ENCODE results near the gene COL23A1. TPM values are rescaled to one million over a fixed set of nuclear protein-coding genes. Genes with fewer than 3 reads are reported as not detected.
"Not testable (repeated sequence)": the region's sequence is repeated elsewhere in the genome, so short reads cannot be mapped to it uniquely, and the experiment has no call there.

Gene COL23A1
- total and polyA plus RNA-seq, 2 of the 8 experiments (the other 6 are each of a cell fraction or from before 2014, with no cell fraction given), result 3.1 to 4.7 TPM

DNA sequence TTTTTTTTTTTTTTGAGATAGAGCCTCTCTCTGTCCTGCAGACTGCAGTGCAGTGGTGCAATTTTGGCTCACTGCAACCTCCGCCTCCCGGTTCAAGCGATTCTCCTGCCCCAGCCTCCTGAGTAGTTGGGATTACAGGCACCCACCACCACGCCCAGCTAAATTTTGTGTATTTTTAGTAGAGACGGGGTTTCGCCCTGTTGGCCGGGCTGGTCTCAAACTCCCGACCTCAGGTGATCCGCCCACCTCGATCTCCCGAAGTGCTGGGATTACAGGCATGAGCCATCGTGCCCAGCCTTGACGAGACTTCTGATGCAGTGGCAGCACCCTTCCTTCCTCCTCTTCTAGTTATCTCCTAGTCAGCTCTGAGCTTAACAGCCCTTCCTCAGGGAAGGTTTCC, 361.1 kb downstream of the COL23A1 start:
- H3K18ac ChIP-seq (ENCODE audit: extremely low read depth, low read length); H3K4me2 ChIP-seq (ENCODE audit: insufficient read depth in 1 of 2, low read depth in 2 of 2, low read length in 2 of 2); H3K27me3 ChIP-seq (replicated peaks in 1 of 4; ENCODE audit: control insufficient read depth in 3 of 4, extremely low read depth in 1 of 4, insufficient read depth in 3 of 4, low read length in 3 of 4); H2AK5ac ChIP-seq (ENCODE audit: low read depth, low read length); H3K27ac ChIP-seq (ENCODE audit: low read depth, low read length); H4K91ac ChIP-seq (replicated peaks; ENCODE audit: insufficient read length, low read length); H3K23ac ChIP-seq (ENCODE audit: insufficient read length); H4K5ac ChIP-seq (ENCODE audit: insufficient read length, low read depth, low read length); H2BK5ac ChIP-seq (ENCODE audit: low read depth, low read length); FAIRE-seq; H3K23me2 ChIP-seq (ENCODE audit: low read depth, low read length); H2AFZ ChIP-seq (ENCODE audit: low read length); H3K56ac ChIP-seq (replicated peaks; ENCODE audit: insufficient read length, low read depth, low read length); H3K9me3 ChIP-seq (ENCODE audit: insufficient read depth in 2 of 2, low read depth in 1 of 2, low read length in 1 of 2); H3K4me3 ChIP-seq (ENCODE audit: extremely low read depth in 1 of 4, insufficient read depth in 2 of 4, low read depth in 3 of 4, low read length in 4 of 4); H4K8ac ChIP-seq (ENCODE audit: extremely low read depth, insufficient read depth, low read length); H3K4ac ChIP-seq (replicated peaks; ENCODE audit: insufficient read length, low read depth, low read length); H2BK120ac ChIP-seq (replicated peaks; ENCODE audit: low read depth, low read length); H2BK15ac ChIP-seq (ENCODE audit: low read length); H2BK12ac ChIP-seq (ENCODE audit: low read depth, low read length); H2BK20ac ChIP-seq (ENCODE audit: low read length); H3K14ac ChIP-seq (ENCODE audit: insufficient read length); H3K9ac ChIP-seq (replicated peaks in 1 of 4; ENCODE audit: extremely low read depth in 1 of 4, low read depth in 3 of 4, low read length in 3 of 4); DNase-seq (ENCODE audit: low read depth in 1 of 2, low spot score in 2 of 2): not testable (repeated sequence)
- Histone ChIP-seq H3K79me2 (ENCODE audit: control insufficient read depth in 1 of 2, insufficient read depth in 2 of 2, low read length in 2 of 2) (peaks cover 0 to 13% of the 10 kb centered on the region in 2 experiments; a peak in 2 of 4 replicates), H3K4me1 (replicated peaks in 1 of 4; ENCODE audit: control insufficient read depth in 3 of 4, insufficient read depth in 4 of 4, low read length in 3 of 4) (peaks cover 0 to 18% (median 11%) of the 10 kb centered on the region in 4 experiments; a peak in 6 of 7 replicates), H3K36me3 (ENCODE audit: control insufficient read depth in 2 of 4, insufficient read depth in 4 of 4, low read length in 3 of 4) (peaks cover 7 to 35% (median 18%) of the 10 kb centered on the region in 4 experiments; a peak in 6 of 8 replicates), H3K79me1 (ENCODE audit: low read depth, low read length) (peaks cover 11% of the 10 kb centered on the region), H4K20me1 (replicated peaks in 1 of 2; ENCODE audit: control insufficient read depth in 1 of 2, insufficient read depth in 2 of 2, low read length in 2 of 2) (peaks cover 0 to 10% of the 10 kb centered on the region in 2 experiments)
- WGBS, 2 experiments (ENCODE audit: extremely low coverage in 1 of 2, insufficient coverage in 1 of 2, insufficient read length in 1 of 2, insufficient replicate concordance in 2 of 2, low coverage in 1 of 2, low lambda C conversion rate in 2 of 2, missing lambda C conversion rate in 1 of 2), result 98% methylated on average over 12 of the region's 13 CpGs; no CpG with 5 or more reads in 1 of the 2 experiments
- ChIA-PET POLR2A (ENCODE audit: partially characterized antibody) (interaction anchor here (1.1 to 21.6 kb wide), 3 partner anchors 8 to 18 kb away, joined by 3 to 507 read pairs (median 4); partner anchors contain the start of gene HNRNPAB), CTCF (ENCODE audit: partially characterized antibody) (interaction anchor here (0.6 to 2.2 kb wide), 3 partner anchors 17 to 367 kb away, joined by 4 to 10 read pairs (median 8); no protein-coding TSS in a partner anchor)

Measured in H1 (cell line).